ENCODE measurements around the gene SNX30.

- TF ChIP-seq EP300 (IDR thresholded peaks at IDR 0.05; ENCODE audit: borderline replicate concordance in 1 of 2, low read depth in 1 of 2, low read length in 1 of 2), result no peak
- TF ChIP-seq POLR2AphosphoS5 (IDR thresholded peaks at IDR 0.05; ENCODE audit: low read depth, low read length), result peak; percentile 97
- TF ChIP-seq, protein P1, sequence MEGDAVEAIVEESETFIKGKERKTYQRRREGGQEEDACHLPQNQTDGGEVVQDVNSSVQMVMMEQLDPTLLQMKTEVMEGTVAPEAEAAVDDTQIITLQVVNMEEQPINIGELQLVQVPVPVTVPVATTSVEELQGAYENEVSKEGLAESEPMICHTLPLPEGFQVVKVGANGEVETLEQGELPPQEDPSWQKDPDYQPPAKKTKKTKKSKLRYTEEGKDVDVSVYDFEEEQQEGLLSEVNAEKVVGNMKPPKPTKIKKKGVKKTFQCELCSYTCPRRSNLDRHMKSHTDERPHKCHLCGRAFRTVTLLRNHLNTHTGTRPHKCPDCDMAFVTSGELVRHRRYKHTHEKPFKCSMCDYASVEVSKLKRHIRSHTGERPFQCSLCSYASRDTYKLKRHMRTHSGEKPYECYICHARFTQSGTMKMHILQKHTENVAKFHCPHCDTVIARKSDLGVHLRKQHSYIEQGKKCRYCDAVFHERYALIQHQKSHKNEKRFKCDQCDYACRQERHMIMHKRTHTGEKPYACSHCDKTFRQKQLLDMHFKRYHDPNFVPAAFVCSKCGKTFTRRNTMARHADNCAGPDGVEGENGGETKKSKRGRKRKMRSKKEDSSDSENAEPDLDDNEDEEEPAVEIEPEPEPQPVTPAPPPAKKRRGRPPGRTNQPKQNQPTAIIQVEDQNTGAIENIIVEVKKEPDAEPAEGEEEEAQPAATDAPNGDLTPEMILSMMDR (IDR thresholded peaks at IDR 0.05), result no peak
- 0 out of 2 replicates have a peak, but pooled peaks have one; percentile 17 for TF ChIP-seq REST (IDR thresholded peaks at IDR 0.05; ENCODE audit: low read depth, low read length)
- TF ChIP-seq, protein P2, sequence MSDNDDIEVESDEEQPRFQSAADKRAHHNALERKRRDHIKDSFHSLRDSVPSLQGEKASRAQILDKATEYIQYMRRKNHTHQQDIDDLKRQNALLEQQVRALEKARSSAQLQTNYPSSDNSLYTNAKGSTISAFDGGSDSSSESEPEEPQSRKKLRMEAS (IDR thresholded peaks at IDR 0.05; ENCODE audit: low read depth), result peak; percentile 93; the same call in 1 of the 2 replicates
Measured at GRCh38 chr9:112750016-112750763, at the start of gene SNX30.

Data from SK-N-SH (cell line).